Activated naive CD8-positive, alpha-beta T cell treated with anti-CD3 and anti-CD28 coated beads, Interleukin-2, amount 10 ng/mL, durations not matched to agents 7 days and 5 days (primary cell): Measurements from ENCODE around the gene MYO6. TPM values are rescaled to one million over a fixed set of nuclear protein-coding genes. Genes with fewer than 3 reads are reported as not detected.

ENCODE experiments used
- ATAC-seq: fragments of 150-1000 bp; cut with Tn5 transposase; one replicate; pipeline ENCODE4 v1.10.0; 2021; ENCODE audit warnings: low read depth, moderate library complexity
- POLR2A ChIA-PET: fragments of 350-600 bp; sonication (Branson Sonifier 250); formaldehyde crosslinking; loops from one replicate; lab custom pipeline; 2021; ENCODE audit warnings: antibody characterized with exemption; lab: Charles Lee
- DNase-seq: peaks from one replicate; pipeline ENCODE4 v3.0.0; 2021
- H3K27ac Mint-ChIP-seq: one replicate; pipeline ENCODE4 v1.8.0; 2022; ENCODE audit warnings: mild to moderate bottlenecking, mixed read lengths
- H3K27me3 Mint-ChIP-seq: one replicate; pipeline ENCODE4 v1.8.0; 2022; ENCODE audit warnings: mild to moderate bottlenecking, moderate library complexity, mixed read lengths
- H3K36me3 Mint-ChIP-seq: one replicate; pipeline ENCODE4 v1.8.0; 2021; ENCODE audit warnings: mild to moderate bottlenecking, mixed read lengths
- H3K4me1 Mint-ChIP-seq: one replicate; pipeline ENCODE4 v1.8.0; 2021; ENCODE audit warnings: mixed read lengths
- H3K4me3 Mint-ChIP-seq: one replicate; pipeline ENCODE4 v1.8.0; 2022; ENCODE audit warnings: mild to moderate bottlenecking, moderate library complexity, mixed read lengths
- H3K9me3 Mint-ChIP-seq: one replicate; pipeline ENCODE4 v1.8.0; 2021; ENCODE audit warnings: mixed read lengths
- total RNA-seq, 2 experiments: library from RNA; stranded (reverse); gene quantifications; one replicate each; pipeline ENCODE4 v1.2.3, GENCODE V29; 2021

MYO6 gene
- total RNA-seq, 2 experiments from 2014 or later: 2.5 to 3.3 TPM

GRCh38 chr6:75751443-75751842, 2.4 kb downstream of the MYO6 start:
- H3K4me1 Mint-ChIP-seq: peaks cover 14% of the 10 kb centered on the region
- no peak for ATAC-seq
- H3K27ac Mint-ChIP-seq: no peak overlapping the region
- H3K9me3 Mint-ChIP-seq: no peaks in the 10 kb centered on the region
- no peak overlapping the region for H3K4me3 Mint-ChIP-seq
- POLR2A ChIA-PET: no interaction called here
- H3K27me3 Mint-ChIP-seq: peaks cover 51% of the 10 kb centered on the region
- H3K36me3 Mint-ChIP-seq: no peaks in the 10 kb centered on the region
- no peak for DNase-seq

- Mint-ChIP-seq H3K36me3 (no peaks in the 10 kb centered on the region), H3K4me3 (no peak overlapping the region)
- no peak for DNase-seq
These were observed 3.3 kb downstream of the MYO6 start for GRCh38 chr6:75752365-75752764.

GRCh38 chr6:75755704-75756103, 6.7 kb downstream of the MYO6 start:
- no peak for ATAC-seq
- Mint-ChIP-seq H3K9me3 (no peaks in the 10 kb centered on the region), H3K27ac (no peak overlapping the region), H3K4me3 (no peak overlapping the region), H3K4me1 (peaks cover 2% of the 10 kb centered on the region), H3K27me3 (peaks cover 35% of the 10 kb centered on the region), H3K36me3 (no peaks in the 10 kb centered on the region)
- POLR2A ChIA-PET: no interaction called here
- DNase-seq: no peak

More at GRCh38 chr6:75752365-75752764, 3.3 kb downstream of the MYO6 start:
- POLR2A ChIA-PET: no interaction called here
- no peak overlapping the region for H3K27ac Mint-ChIP-seq
- no peaks in the 10 kb centered on the region for H3K9me3 Mint-ChIP-seq
- H3K27me3 Mint-ChIP-seq: peaks cover 45% of the 10 kb centered on the region
- no peak for ATAC-seq
- H3K4me1 Mint-ChIP-seq: peaks cover 13% of the 10 kb centered on the region

GRCh38 chr6:75757295-75757694, 8.3 kb downstream of the MYO6 start:
- Mint-ChIP-seq H3K36me3 (no peaks in the 10 kb centered on the region), H3K9me3 (no peaks in the 10 kb centered on the region), H3K4me1 (peaks cover 2% of the 10 kb centered on the region), H3K4me3 (no peak overlapping the region), H3K27me3 (peaks cover 34% of the 10 kb centered on the region), H3K27ac (no peak overlapping the region)
- DNase-seq (no peak), ATAC-seq (no peak)
- POLR2A ChIA-PET: no interaction called here

GRCh38 chr6:75758061-75758460, 9.0 kb downstream of the MYO6 start:
- no peaks in the 10 kb centered on the region for H3K9me3 Mint-ChIP-seq
- H3K27ac Mint-ChIP-seq: no peak overlapping the region
- no peaks in the 10 kb centered on the region for H3K36me3 Mint-ChIP-seq
- ATAC-seq: no peak
- POLR2A ChIA-PET: no interaction called here
- H3K4me3 Mint-ChIP-seq: no peak overlapping the region
- no peak for DNase-seq
- H3K4me1 Mint-ChIP-seq: peaks cover 2% of the 10 kb centered on the region
- H3K27me3 Mint-ChIP-seq: peaks cover 30% of the 10 kb centered on the region

- no peak for DNase-seq
- H3K4me3 Mint-ChIP-seq: no peak overlapping the region
- POLR2A ChIA-PET: no interaction called here
These were observed 10.2 kb downstream of the MYO6 start for GRCh38 chr6:75759207-75759606.

GRCh38 chr6:75760320-75760719, 11.3 kb downstream of the MYO6 start:
- peaks cover 2% of the 10 kb centered on the region for H3K4me1 Mint-ChIP-seq
- H3K9me3 Mint-ChIP-seq: no peaks in the 10 kb centered on the region
- no peak overlapping the region for H3K27ac Mint-ChIP-seq
- DNase-seq (no peak), ATAC-seq (no peak)
- H3K4me3 Mint-ChIP-seq: no peak overlapping the region
- no peaks in the 10 kb centered on the region for H3K36me3 Mint-ChIP-seq
- H3K27me3 Mint-ChIP-seq: peaks cover 30% of the 10 kb centered on the region
- POLR2A ChIA-PET: no interaction called here

More at GRCh38 chr6:75759207-75759606, 10.2 kb downstream of the MYO6 start:
- Mint-ChIP-seq H3K27ac (no peak overlapping the region), H3K9me3 (no peaks in the 10 kb centered on the region), H3K27me3 (peaks cover 30% of the 10 kb centered on the region), H3K4me1 (peaks cover 2% of the 10 kb centered on the region), H3K36me3 (no peaks in the 10 kb centered on the region)
- ATAC-seq: no peak

- Mint-ChIP-seq H3K36me3 (no peaks in the 10 kb centered on the region), H3K4me3 (no peak overlapping the region), H3K27me3 (peaks cover 27% of the 10 kb centered on the region), H3K4me1 (peaks cover 2% of the 10 kb centered on the region), H3K27ac (no peak overlapping the region), H3K9me3 (no peaks in the 10 kb centered on the region)
- ATAC-seq (no peak), DNase-seq (no peak)
- POLR2A ChIA-PET: no interaction called here
These were observed 12.4 kb downstream of the MYO6 start for GRCh38 chr6:75761489-75761888.

GRCh38 chr6:75762063-75762462, 13.0 kb downstream of the MYO6 start:
- H3K4me1 Mint-ChIP-seq: peaks cover 2% of the 10 kb centered on the region
- no peak overlapping the region for H3K4me3 Mint-ChIP-seq
- POLR2A ChIA-PET: no interaction called here
- no peak for ATAC-seq
- H3K27ac Mint-ChIP-seq: no peak overlapping the region
- DNase-seq: no peak
- no peaks in the 10 kb centered on the region for H3K9me3 Mint-ChIP-seq
- H3K36me3 Mint-ChIP-seq: no peaks in the 10 kb centered on the region
- H3K27me3 Mint-ChIP-seq: peaks cover 27% of the 10 kb centered on the region

GRCh38 chr6:75766387-75766786, 17.3 kb downstream of the MYO6 start:
- no peak overlapping the region for H3K27ac Mint-ChIP-seq
- H3K4me3 Mint-ChIP-seq: no peak overlapping the region
- POLR2A ChIA-PET: no interaction called here
- no peaks in the 10 kb centered on the region for H3K9me3 Mint-ChIP-seq
- no peaks in the 10 kb centered on the region for H3K4me1 Mint-ChIP-seq
- H3K36me3 Mint-ChIP-seq: no peaks in the 10 kb centered on the region
- DNase-seq (no peak), ATAC-seq (no peak)
- peaks cover 8% of the 10 kb centered on the region for H3K27me3 Mint-ChIP-seq

- POLR2A ChIA-PET: no interaction called here
- Mint-ChIP-seq H3K27me3 (peaks cover 4% of the 10 kb centered on the region), H3K4me3 (no peak overlapping the region), H3K9me3 (no peaks in the 10 kb centered on the region), H3K4me1 (no peaks in the 10 kb centered on the region), H3K36me3 (no peaks in the 10 kb centered on the region), H3K27ac (no peak overlapping the region)
- DNase-seq (no peak), ATAC-seq (no peak)
These were observed 21.8 kb downstream of the MYO6 start for GRCh38 chr6:75770844-75771243.

GRCh38 chr6:75775219-75775618, 26.2 kb downstream of the MYO6 start:
- POLR2A ChIA-PET: no interaction called here
- H3K4me3 Mint-ChIP-seq: no peak overlapping the region
- DNase-seq: no peak
- peaks cover 2% of the 10 kb centered on the region for H3K27me3 Mint-ChIP-seq
- ATAC-seq: no peak
- no peaks in the 10 kb centered on the region for H3K9me3 Mint-ChIP-seq
- H3K4me1 Mint-ChIP-seq: no peaks in the 10 kb centered on the region
- no peaks in the 10 kb centered on the region for H3K36me3 Mint-ChIP-seq
- no peak overlapping the region for H3K27ac Mint-ChIP-seq

GRCh38 chr6:75776461-75776860, 27.4 kb downstream of the MYO6 start:
- Mint-ChIP-seq H3K27ac (no peak overlapping the region), H3K4me1 (no peaks in the 10 kb centered on the region), H3K4me3 (no peak overlapping the region), H3K9me3 (no peaks in the 10 kb centered on the region), H3K36me3 (no peaks in the 10 kb centered on the region), H3K27me3 (no peaks in the 10 kb centered on the region)
- no peak for ATAC-seq
- POLR2A ChIA-PET: no interaction called here
- no peak for DNase-seq

- POLR2A ChIA-PET: no interaction called here
These were observed 29.7 kb downstream of the MYO6 start for GRCh38 chr6:75778757-75779156.

GRCh38 chr6:75786152-75786551, 37.1 kb downstream of the MYO6 start:
- DNase-seq: no peak
- Mint-ChIP-seq H3K27ac (no peak overlapping the region), H3K27me3 (no peaks in the 10 kb centered on the region), H3K4me3 (no peak overlapping the region), H3K36me3 (no peaks in the 10 kb centered on the region), H3K9me3 (no peaks in the 10 kb centered on the region), H3K4me1 (no peaks in the 10 kb centered on the region)
- no peak for ATAC-seq
- POLR2A ChIA-PET: no interaction called here

More at GRCh38 chr6:75778757-75779156, 29.7 kb downstream of the MYO6 start:
- Mint-ChIP-seq H3K4me1 (no peaks in the 10 kb centered on the region), H3K27ac (no peak overlapping the region), H3K27me3 (no peaks in the 10 kb centered on the region), H3K4me3 (no peak overlapping the region), H3K36me3 (no peaks in the 10 kb centered on the region), H3K9me3 (no peaks in the 10 kb centered on the region)
- DNase-seq: no peak
- no peak for ATAC-seq
